Effector memory CD8-positive, alpha-beta T cell (primary cell): ENCODE results near the gene TGFBR2.

Experiments
- ATAC-seq: fragments of 150-1000 bp; cut with Tn5 transposase; replicated peaks from 2 replicates; pipeline ENCODE4 v1.10.0; 2021; ENCODE audit warnings: mild to moderate bottlenecking, moderate library complexity
- DNase-seq, 3 experiments: peaks; one replicate each; pipeline ENCODE4 v3.0.0; 2021
- H3K27ac Mint-ChIP-seq, 2 donors: one replicate each; pipeline ENCODE4 v1.8.0; 2022; ENCODE audit warnings: mild to moderate bottlenecking in 2 of 2, mixed read lengths in 2 of 2, moderate library complexity in 2 of 2
- H3K27me3 Mint-ChIP-seq, 2 donors: one replicate each; pipeline ENCODE4 v1.8.0; 2022; ENCODE audit warnings: mixed read lengths in 2 of 2
- H3K36me3 Mint-ChIP-seq: one replicate; pipeline ENCODE4 v1.8.0; 2022; ENCODE audit warnings: mild to moderate bottlenecking, moderate library complexity, mixed read lengths; ENCODE audit not compliant: insufficient read depth
- H3K4me1 Mint-ChIP-seq, 2 donors: one replicate each; pipeline ENCODE4 v1.8.0; 2022; ENCODE audit warnings: low read depth in 2 of 2, mixed read lengths in 2 of 2
- H3K4me3 Mint-ChIP-seq, 2 donors: one replicate each; pipeline ENCODE4 v1.8.0; 2022; ENCODE audit warnings: mild to moderate bottlenecking in 2 of 2, mixed read lengths in 2 of 2, moderate library complexity in 2 of 2
- H3K9me3 Mint-ChIP-seq, 2 donors: one replicate each; pipeline ENCODE4 v1.8.0; 2022; ENCODE audit warnings: mixed read lengths in 2 of 2

The TGFBR2 gene

DNA sequence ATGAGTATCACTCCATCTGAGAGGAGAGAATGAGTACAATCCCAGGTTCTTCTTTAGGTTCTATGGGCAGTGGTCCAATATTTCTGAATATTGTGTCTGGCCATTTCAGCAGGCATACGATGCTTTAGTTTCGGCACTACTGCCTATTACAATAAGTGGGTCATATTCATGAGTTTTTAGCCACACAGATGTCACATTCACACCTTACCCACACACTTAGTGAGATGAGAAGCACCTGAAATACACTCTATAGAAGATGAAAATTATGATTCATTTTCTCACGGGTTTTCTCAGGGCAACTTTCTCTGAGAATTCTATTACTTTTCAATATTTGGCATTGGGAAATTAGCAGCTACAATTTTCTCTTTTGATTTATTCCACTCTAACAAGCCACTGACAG lies 132.2 kb downstream of the TGFBR2 start:
- Mint-ChIP-seq H3K4me1 (peaks cover 4 to 5% of the 10 kb centered on the region in 2 donors), H3K36me3 (no peaks in the 10 kb centered on the region), H3K4me3 (no peak overlapping the region), H3K9me3 (no peaks in the 10 kb centered on the region), H3K27me3 (no peaks in the 10 kb centered on the region), H3K27ac (no peak overlapping the region)
- ATAC-seq (peak; percentile 39), DNase-seq (no peak)

DNA sequence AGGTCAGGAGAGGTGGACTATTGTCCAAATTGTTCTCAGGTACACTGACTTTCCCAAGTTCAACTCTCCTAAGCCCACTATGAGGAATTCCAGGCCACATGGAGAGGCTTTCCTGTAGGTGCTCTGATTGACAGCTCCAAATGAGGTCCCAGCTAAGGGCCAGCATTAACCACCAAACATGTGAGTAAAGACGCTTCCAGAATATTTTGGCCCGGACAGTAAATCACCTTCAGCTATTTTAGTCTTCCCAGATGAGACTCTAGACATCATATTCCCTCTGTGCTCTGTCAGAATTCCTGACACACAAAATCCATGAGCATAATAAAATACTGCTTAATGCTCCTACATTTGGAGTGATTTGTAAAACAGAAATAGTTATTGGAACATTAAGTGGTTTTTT lies 135.5 kb downstream of the TGFBR2 start:
- peaks cover 0 to 4% of the 10 kb centered on the region in 2 donors for H3K4me1 Mint-ChIP-seq
- no peaks in the 10 kb centered on the region for H3K9me3 Mint-ChIP-seq
- no peak overlapping the region for H3K27ac Mint-ChIP-seq
- H3K27me3 Mint-ChIP-seq, result no peaks in the 10 kb centered on the region
- ATAC-seq, result no peak
- no peak overlapping the region for H3K4me3 Mint-ChIP-seq
- H3K36me3 Mint-ChIP-seq, result no peaks in the 10 kb centered on the region
- no peak for DNase-seq

DNA sequence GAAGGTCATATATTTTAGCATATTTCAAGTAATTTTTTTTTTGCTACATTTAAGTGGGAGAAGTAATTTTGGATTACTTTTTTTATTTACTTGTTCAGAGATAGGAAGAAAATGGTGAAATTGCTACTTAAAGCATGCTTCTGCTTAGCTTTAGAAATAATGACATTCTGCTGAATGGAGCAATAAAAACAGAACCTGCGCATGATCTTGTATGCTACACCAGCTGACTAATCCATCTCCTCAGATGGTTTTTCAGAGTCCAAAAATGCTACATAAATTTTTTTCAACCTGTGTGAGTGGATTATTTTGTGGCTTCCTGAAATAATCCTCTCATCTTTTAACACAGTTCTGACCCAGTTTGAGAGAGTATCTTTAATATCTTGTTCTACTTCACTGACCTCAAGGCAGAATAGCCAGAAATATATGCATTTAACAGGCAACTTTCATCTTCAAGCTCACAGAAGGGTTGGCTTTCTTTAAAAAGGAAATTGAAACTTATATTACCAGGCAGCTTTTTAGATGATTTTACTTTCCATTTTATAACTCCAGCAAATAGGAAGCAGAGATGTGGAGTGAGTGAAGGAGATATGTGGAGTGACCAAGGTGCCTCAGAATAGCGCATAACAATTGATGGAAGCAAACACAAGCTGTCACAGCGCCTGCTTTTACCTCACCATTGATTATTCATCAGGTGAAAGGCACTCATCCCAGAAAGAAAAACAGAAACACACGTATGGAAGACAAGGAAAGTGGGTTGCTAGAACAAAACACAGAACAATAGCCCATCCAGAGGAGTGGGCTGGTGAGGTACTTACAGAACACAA lies 136.6 kb downstream of the TGFBR2 start:
- peaks cover 0 to 4% of the 10 kb centered on the region in 2 donors for H3K4me1 Mint-ChIP-seq
- no peak overlapping the region for H3K27ac Mint-ChIP-seq
- H3K9me3 Mint-ChIP-seq, result no peaks in the 10 kb centered on the region
- H3K27me3 Mint-ChIP-seq, result no peaks in the 10 kb centered on the region
- no peak overlapping the region for H3K4me3 Mint-ChIP-seq
- no peaks in the 10 kb centered on the region for H3K36me3 Mint-ChIP-seq
- DNase-seq (no peak), ATAC-seq (no peak)
